ENCODE data around the gene APEH.

Gene APEH

GRCh38 chr3:49673715-49674496, at the start of gene APEH:
Gene APEH (plus strand): TSS chr3:49674351. CDS start chr3:49674402, 51 bp downstream.
- DNase-seq = peak; percentile 96

- DNase-seq = no peak
Observed at GRCh38 chr3:49625071-49625470, 49.1 kb upstream of the APEH start.

- no peak for DNase-seq
Observed at GRCh38 chr3:49626101-49626581, 48.0 kb upstream of the APEH start.

- no peak for DNase-seq
Observed at GRCh38 chr3:49626796-49627195, 47.4 kb upstream of the APEH start.

- no peak for DNase-seq
Observed at GRCh38 chr3:49627634-49628033, 46.5 kb upstream of the APEH start.

- no peak for DNase-seq
Observed at GRCh38 chr3:49628249-49628648, 45.9 kb upstream of the APEH start.

GRCh38 chr3:49629451-49629850, 44.7 kb upstream of the APEH start:
- no peak for DNase-seq

GRCh38 chr3:49629866-49630265, 44.3 kb upstream of the APEH start:
- no peak for DNase-seq

GRCh38 chr3:49630784-49631183, 43.4 kb upstream of the APEH start:
- DNase-seq = no peak

- no peak for DNase-seq
Observed at GRCh38 chr3:49634736-49635135, 39.4 kb upstream of the APEH start.

- peak; percentile 15 for DNase-seq
Observed at GRCh38 chr3:49636883-49637609, 37.1 kb upstream of the APEH start.

GRCh38 chr3:49638445-49638844, 35.7 kb upstream of the APEH start:
- DNase-seq = no peak

GRCh38 chr3:49639551-49639950, 34.6 kb upstream of the APEH start:
- no peak for DNase-seq

GRCh38 chr3:49641292-49641691, 32.9 kb upstream of the APEH start:
- no peak for DNase-seq

GRCh38 chr3:49641921-49642707, 32.0 kb upstream of the APEH start:
- DNase-seq = no peak

GRCh38 chr3:49642708-49643145, 31.4 kb upstream of the APEH start:
- no peak for DNase-seq

GRCh38 chr3:49644684-49645083, 29.5 kb upstream of the APEH start:
- DNase-seq = no peak

GRCh38 chr3:49646236-49646635, 27.9 kb upstream of the APEH start:
- DNase-seq = no peak

- DNase-seq = no peak
Observed at GRCh38 chr3:49647741-49648140, 26.4 kb upstream of the APEH start.

- no peak for DNase-seq
Observed at GRCh38 chr3:49648354-49649019, 25.7 kb upstream of the APEH start.

- no peak for DNase-seq
Observed at GRCh38 chr3:49649576-49649975, 24.6 kb upstream of the APEH start.

GRCh38 chr3:49650177-49650576, 24.0 kb upstream of the APEH start:
- DNase-seq = no peak

- no peak for DNase-seq
Observed at GRCh38 chr3:49650637-49651036, 23.5 kb upstream of the APEH start.

Data from left hindlimb (tissue), 1 donor.